OCI-LY7 (cell line): ENCODE results near the gene ZFHX3. TPM values are rescaled to one million over a fixed set of nuclear protein-coding genes. Genes with fewer than 3 reads are reported as not detected.

ENCODE experiments used
- BruUV-seq: library from RNA; stranded (reverse); fragments of 400-500 nt; replicated peaks from 2 replicates; lab custom pipeline; 2021; lab: Mats Ljungman, UMichigan
- CTCF ChIA-PET: fragments of 300-600 bp; sonication (Branson Sonifier 250); formaldehyde crosslinking; loops from one replicate; lab custom pipeline; 2022; ENCODE audit warnings: antibody characterized with exemption; ENCODE audit not compliant: unreplicated experiment; lab: Charles Lee
- POLR2A ChIA-PET: fragments of 300-600 bp; sonication (Branson Sonifier 250); formaldehyde crosslinking; loops from one replicate; lab custom pipeline; 2022; ENCODE audit warnings: antibody characterized with exemption; lab: Charles Lee
- DNase-seq: peaks from one replicate; pipeline ENCODE4 v3.0.0-alpha.2; 2015; ENCODE audit warnings: low spot score
- H2AFZ ChIP-seq: fragments of 200-600 bp; sonication (generic), shearing (Covaris generic); 2 replicates; pipeline ENCODE4 v1.6.1; 2014; ENCODE audit warnings: mild to moderate bottlenecking, antibody characterized with exemption, low read length, moderate library complexity
- H3K27ac ChIP-seq: fragments of 200-600 bp; sonication (generic); 2 replicates; pipeline ENCODE4 v1.5.1; 2014; ENCODE audit warnings: mixed run types, low read depth, mild to moderate bottlenecking, moderate library complexity, low read length, inconsistent platforms; ENCODE audit not compliant: poor library complexity, severe bottlenecking
- H3K36me3 ChIP-seq: fragments of 200-600 bp; sonication (generic); 2 replicates; pipeline ENCODE4 v1.6.1; 2014; ENCODE audit warnings: mild to moderate bottlenecking, antibody characterized with exemption, low read length, moderate library complexity, mixed read lengths; ENCODE audit not compliant: insufficient read depth
- H3K4me1 ChIP-seq: fragments of 200-600 bp; sonication (generic); 2 replicates; pipeline ENCODE4 v1.5.1; 2014; ENCODE audit warnings: mild to moderate bottlenecking, low read length; ENCODE audit not compliant: insufficient read depth, poor library complexity, severe bottlenecking
- H3K4me2 ChIP-seq: fragments of 200-600 bp; sonication (generic); 2 replicates; pipeline ENCODE4 v1.6.1; 2014; ENCODE audit warnings: mild to moderate bottlenecking, low read length
- H3K4me3 ChIP-seq: fragments of 200-600 bp; sonication (generic); 2 replicates; pipeline ENCODE4 v1.5.1; 2014; ENCODE audit warnings: mild to moderate bottlenecking, low read depth, low read length; ENCODE audit not compliant: poor library complexity, severe bottlenecking
- H3K79me2 ChIP-seq: fragments of 200-600 bp; sonication (generic); 2 replicates; pipeline ENCODE4 v1.6.1; 2016; ENCODE audit warnings: low read depth, mild to moderate bottlenecking, low read length, moderate library complexity, mixed read lengths; ENCODE audit not compliant: insufficient read depth
- H3K9me2 ChIP-seq: fragments of 200-600 bp; sonication (generic); 2 replicates; pipeline ENCODE4 v1.6.1; 2016; ENCODE audit warnings: mild to moderate bottlenecking, low read length, mixed read lengths; ENCODE audit not compliant: insufficient read depth
- H3K9me3 ChIP-seq: fragments of 200-600 bp; sonication (generic); 2 replicates; pipeline ENCODE4 v1.6.1; 2014; ENCODE audit warnings: mild to moderate bottlenecking, mixed run types, low read length, mixed read lengths
- H4K20me1 ChIP-seq: fragments of 200-600 bp; sonication (generic); 2 replicates; pipeline ENCODE4 v1.6.1; 2014; ENCODE audit warnings: mild to moderate bottlenecking, antibody characterized with exemption, low read length, moderate library complexity, mixed read lengths; ENCODE audit not compliant: insufficient read depth
- CTCF ChIP-seq: fragments of 200-600 bp; sonication (generic); conservative IDR thresholded peaks from 2 replicates; pipeline ENCODE4 v1.5.1; 2014; ENCODE audit warnings: mild to moderate bottlenecking, antibody characterized with exemption, low read length, moderate library complexity, mixed read lengths
- EZH2phosphoT487 ChIP-seq: fragments of 200-600 bp; sonication (generic); IDR thresholded peaks from 2 replicates; pipeline ENCODE4 v1.6.1; 2018; ENCODE audit warnings: low read depth, borderline replicate concordance, mild to moderate bottlenecking, mixed run types, antibody characterized with exemption, low read length, moderate library complexity, mixed read lengths
- intact Hi-C: fragments of 100-400 bp; cut with micrococcal nuclease; formaldehyde crosslinking; loops from one replicate; pipeline ENCODE4 v1.10.0; 2022; ENCODE audit not compliant: unreplicated experiment
- total RNA-seq, 2 experiments: library from RNA; depleted of rRNA in 1 of 2; stranded (reverse); fragments of >200 nt in 1 of 2; shearing (Covaris generic) in 1 of 2; gene quantifications; 2 replicates each; pipeline ENCODE4 v1.2.3, GENCODE V29; 2014 to 2022

The ZFHX3 gene
- total RNA-seq, 2 experiments from 2014 or later, result 1.3 to 6.2 TPM

GRCh38 chr16:72845322-72846020, 202.5 kb downstream of the ZFHX3 start:
- Histone ChIP-seq H3K36me3 (no peaks in the 10 kb centered on the region), H3K27ac (no peak overlapping the region), H3K9me2 (no peaks in the 10 kb centered on the region), H4K20me1 (no peaks in the 10 kb centered on the region), H3K4me2 (no peak overlapping the region), H3K9me3 (no peaks in the 10 kb centered on the region), H3K4me3 (no peak overlapping the region), H3K79me2 (no peaks in the 10 kb centered on the region), H2AFZ (no peak overlapping the region), H3K4me1 (peaks cover 10% of the 10 kb centered on the region)
- TF ChIP-seq CTCF (no peak), EZH2phosphoT487 (no peak)
- intact Hi-C loops, result no loop called here
- ChIA-PET POLR2A (no interaction called here), CTCF (interaction anchor here (0.6 kb wide), 1 partner anchor 34 kb away, joined by 3 read pairs; no protein-coding TSS in a partner anchor)
- BruUV-seq, result no TSS peak
- no peak for DNase-seq

- TF ChIP-seq EZH2phosphoT487 (no peak), CTCF (no peak)
Observed at GRCh38 chr16:72844225-72844920, 203.6 kb downstream of the ZFHX3 start.

More at GRCh38 chr16:72844225-72844920, 203.6 kb downstream of the ZFHX3 start:
- H3K27ac ChIP-seq, result no peak overlapping the region
- BruUV-seq, result no TSS peak
- no peaks in the 10 kb centered on the region for H3K79me2 ChIP-seq
- H4K20me1 ChIP-seq, result no peaks in the 10 kb centered on the region
- peaks cover 10% of the 10 kb centered on the region for H3K4me1 ChIP-seq
- DNase-seq, result no peak
- CTCF ChIA-PET, result interaction anchor here (1.3 kb wide), 1 partner anchor 13 kb away, joined by 3 read pairs; no protein-coding TSS in a partner anchor
- POLR2A ChIA-PET, result interaction anchor here (1.2 kb wide), 1 partner anchor 12 kb away, joined by 6 read pairs; no protein-coding TSS in a partner anchor
- H3K9me2 ChIP-seq, result no peaks in the 10 kb centered on the region
- no peaks in the 10 kb centered on the region for H3K9me3 ChIP-seq
- no peak overlapping the region for H2AFZ ChIP-seq
- intact Hi-C loops, result no loop called here
- H3K4me3 ChIP-seq, result no peak overlapping the region
- H3K4me2 ChIP-seq, result peak overlapping the region; percentile 25; the same call in 1 of the 2 replicates
- H3K36me3 ChIP-seq, result no peaks in the 10 kb centered on the region
